Hepatocyte (in vitro differentiated cells): ENCODE measurements around the gene MBTPS2.

Experiments used
- EZH2 ChIP-seq: fragments of 200-600 bp; sonication (generic); IDR thresholded peaks from 2 replicates; pipeline ENCODE4 v1.6.1; 2016; ENCODE audit warnings: antibody characterized with exemption, mild to moderate bottlenecking, borderline replicate concordance
- TF ChIP-seq, protein P1 (sequence below): fragments of 200-600 bp; sonication (generic); IDR thresholded peaks from 2 replicates; pipeline ENCODE4 v1.5.1; 2016; ENCODE audit warnings: antibody characterized with exemption, mild to moderate bottlenecking; ENCODE audit not compliant: poor library complexity

DNA sequence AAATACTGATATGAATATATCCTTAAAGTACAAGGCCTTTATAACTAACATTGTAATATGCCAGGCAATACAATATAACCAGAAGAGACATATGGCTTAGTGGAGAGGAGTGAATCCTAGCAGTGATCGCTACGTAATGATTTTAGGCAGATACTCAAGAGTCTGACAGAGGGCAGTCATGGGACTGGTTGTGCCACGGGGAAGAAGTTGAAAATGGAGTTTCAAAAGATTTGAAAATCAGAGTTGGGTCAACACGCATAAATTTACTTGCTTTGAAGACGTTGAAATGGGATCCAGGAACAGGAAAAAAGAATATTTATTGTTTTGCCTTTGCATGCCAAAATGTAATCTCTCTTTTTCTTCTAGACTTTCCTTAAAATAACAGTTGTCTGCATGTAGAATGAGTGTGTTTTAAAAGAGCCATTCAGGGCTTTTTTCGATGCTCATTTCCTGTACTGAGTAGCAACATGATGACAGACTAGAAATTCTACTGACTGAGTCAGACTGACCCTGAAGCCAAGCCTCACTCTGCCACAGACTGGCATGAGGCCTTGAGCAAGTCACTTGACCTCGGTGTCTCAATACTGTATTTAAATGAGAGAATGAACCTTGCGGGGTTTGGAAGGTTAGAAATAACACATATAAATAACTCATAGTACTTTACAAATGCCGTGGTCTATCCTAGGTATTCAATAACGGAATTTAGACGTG lies 93.0 kb downstream of the MBTPS2 start:
- TF ChIP-seq, protein P1, sequence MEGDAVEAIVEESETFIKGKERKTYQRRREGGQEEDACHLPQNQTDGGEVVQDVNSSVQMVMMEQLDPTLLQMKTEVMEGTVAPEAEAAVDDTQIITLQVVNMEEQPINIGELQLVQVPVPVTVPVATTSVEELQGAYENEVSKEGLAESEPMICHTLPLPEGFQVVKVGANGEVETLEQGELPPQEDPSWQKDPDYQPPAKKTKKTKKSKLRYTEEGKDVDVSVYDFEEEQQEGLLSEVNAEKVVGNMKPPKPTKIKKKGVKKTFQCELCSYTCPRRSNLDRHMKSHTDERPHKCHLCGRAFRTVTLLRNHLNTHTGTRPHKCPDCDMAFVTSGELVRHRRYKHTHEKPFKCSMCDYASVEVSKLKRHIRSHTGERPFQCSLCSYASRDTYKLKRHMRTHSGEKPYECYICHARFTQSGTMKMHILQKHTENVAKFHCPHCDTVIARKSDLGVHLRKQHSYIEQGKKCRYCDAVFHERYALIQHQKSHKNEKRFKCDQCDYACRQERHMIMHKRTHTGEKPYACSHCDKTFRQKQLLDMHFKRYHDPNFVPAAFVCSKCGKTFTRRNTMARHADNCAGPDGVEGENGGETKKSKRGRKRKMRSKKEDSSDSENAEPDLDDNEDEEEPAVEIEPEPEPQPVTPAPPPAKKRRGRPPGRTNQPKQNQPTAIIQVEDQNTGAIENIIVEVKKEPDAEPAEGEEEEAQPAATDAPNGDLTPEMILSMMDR, result no peak
- no peak for TF ChIP-seq EZH2
